HepG2 (cell line): Measurements from ENCODE around the gene PRAC1. TPM values are rescaled to one million over a fixed set of nuclear protein-coding genes. Genes with fewer than 3 reads are reported as not detected.

Experiments
- AGO1 ChIP-seq: fragments of 200-400 bp; formaldehyde crosslinking; IDR thresholded peaks from 2 replicates; pipeline ENCODE4 v1.6.1; 2017; ENCODE audit warnings: mild to moderate bottlenecking, low read depth, low read length, moderate library complexity; ENCODE audit not compliant: poor library complexity, severe bottlenecking
- AHDC1 ChIP-seq: sonication (generic); formaldehyde crosslinking; IDR thresholded peaks from 2 replicates; pipeline ENCODE4 v1.5.1; 2020; ENCODE audit warnings: mild to moderate bottlenecking, missing genetic modification reagents, borderline replicate concordance
- GATA4 ChIP-seq: sonication (generic); IDR thresholded peaks from 2 replicates; pipeline ENCODE4 v1.6.1; 2016; ENCODE audit warnings: antibody characterized with exemption, low read depth, borderline replicate concordance
- GZF1 ChIP-seq: sonication (generic); formaldehyde crosslinking; IDR thresholded peaks from 2 replicates; pipeline ENCODE4 v1.5.1; 2020; ENCODE audit warnings: mild to moderate bottlenecking, missing genetic modification reagents
- HDAC6 ChIP-seq: fragments of 200-600 bp; sonication (generic); IDR thresholded peaks from 2 replicates; pipeline ENCODE4 v1.7.0; 2017; ENCODE audit warnings: mild to moderate bottlenecking, antibody characterized with exemption, low read length, low read depth
- ISL2 ChIP-seq: sonication (generic); formaldehyde crosslinking; IDR thresholded peaks from 2 replicates; pipeline ENCODE4 v1.5.0; 2020; ENCODE audit warnings: missing genetic modification reagents
- JDP2 ChIP-seq: sonication (generic); formaldehyde crosslinking; IDR thresholded peaks from 2 replicates; pipeline ENCODE4 v1.8.1; 2022; ENCODE audit warnings: missing genetic modification reagents, borderline replicate concordance
- NR2F2 ChIP-seq: IDR thresholded peaks from 2 replicates; pipeline ENCODE4 v1.6.1; 2012; ENCODE audit warnings: low read depth, inconsistent platforms, borderline replicate concordance
- NR2F6 ChIP-seq, 2 experiments: IDR thresholded peaks; 2 replicates each; pipeline ENCODE4 v1.6.1; 2016; ENCODE audit warnings: antibody characterized with exemption in 1 of 2, mild to moderate bottlenecking in 1 of 2
- SRF ChIP-seq: IDR thresholded peaks from 2 replicates; pipeline ENCODE4 v1.6.1; 2011; ENCODE audit warnings: mild to moderate bottlenecking, low read depth, low read length, moderate library complexity
- TCF12 ChIP-seq, 2 experiments: fragments of 450-650 bp in 1 of 2; sonication (generic) in 1 of 2; formaldehyde crosslinking in 1 of 2; IDR thresholded peaks; 2 replicates each; pipeline versions ENCODE4 v1.6.1 to v1.8.0; 2017 to 2022; ENCODE audit warnings: antibody characterized with exemption in 1 of 2, mild to moderate bottlenecking in 1 of 2, missing genetic modification reagents in 1 of 2, moderate library complexity in 1 of 2
- TEF ChIP-seq: sonication (generic); formaldehyde crosslinking; IDR thresholded peaks from 2 replicates; pipeline ENCODE4 v1.5.0; 2020; ENCODE audit warnings: missing genetic modification reagents
- THAP8 ChIP-seq: sonication (generic); formaldehyde crosslinking; IDR thresholded peaks from 2 replicates; pipeline ENCODE4 v1.5.1; 2020; ENCODE audit warnings: missing genetic modification reagents, mild to moderate bottlenecking, borderline replicate concordance
- ZFP36 ChIP-seq: fragments of 150-350 bp; IDR thresholded peaks from 2 replicates; pipeline ENCODE4 v1.6.1; 2018; ENCODE audit warnings: borderline replicate concordance, low read length, low read depth; ENCODE audit not compliant: partially characterized antibody
- ZMYM2 ChIP-seq: sonication (generic); formaldehyde crosslinking; IDR thresholded peaks from 2 replicates; pipeline ENCODE4 v1.8.0; 2022; ENCODE audit warnings: mild to moderate bottlenecking, missing genetic modification reagents
- ZNF274 ChIP-seq: sonication (generic); formaldehyde crosslinking; IDR thresholded peaks from 2 replicates; pipeline ENCODE4 v1.5.1; 2020; ENCODE audit warnings: mild to moderate bottlenecking, missing genetic modification reagents
- ZNF496 ChIP-seq: sonication (generic); formaldehyde crosslinking; IDR thresholded peaks from 2 replicates; pipeline ENCODE4 v1.8.1; 2023; ENCODE audit warnings: mild to moderate bottlenecking, moderate library complexity, missing genetic modification reagents; ENCODE audit not compliant: insufficient replicate concordance
- ZNF766 ChIP-seq: sonication (generic); formaldehyde crosslinking; IDR thresholded peaks from 2 replicates; pipeline ENCODE4 v1.5.0; 2020; ENCODE audit warnings: missing genetic modification reagents, borderline replicate concordance
- polyA plus RNA-seq, 8 experiments: library from polyadenylated mRNA; depleted of rRNA in 3 of 8; stranded (reverse) in 7 of 8; unstranded in 1 of 8; fragments of >200 nt; fragmentation: Illumina TruSeq in 4 of 8; extraction: Trizol in 4 of 8; gene quantifications; 2 replicates each; pipeline versions ENCODE4 v1.2.1 to v1.2.3, GENCODE V29; 2011 to 2016; ENCODE audit warnings: low read depth in 4 of 8, missing spikeins in 1 of 8, mixed read lengths in 1 of 8; ENCODE audit not compliant: insufficient read depth in 1 of 8
- total RNA-seq, 5 experiments: library from RNA; depleted of rRNA; stranded (reverse); fragments of >200 nt; fragmentation: Illumina TruSeq; extraction: Trizol; gene quantifications; 2 replicates each; pipeline ENCODE4 v1.2.3, GENCODE V29; 2016; ENCODE audit warnings: low read depth in 1 of 5
- TF ChIP-seq, protein P1 (sequence below): sonication (generic); formaldehyde crosslinking; IDR thresholded peaks from 2 replicates; pipeline ENCODE4 v1.4.0; 2020; ENCODE audit warnings: mild to moderate bottlenecking, missing genetic modification reagents, borderline replicate concordance

PRAC1 gene
- total and polyA plus RNA-seq, 2 of the 13 experiments (the other 11 are each of a cell fraction or from before 2014, with no cell fraction given) = not detected

DNA sequence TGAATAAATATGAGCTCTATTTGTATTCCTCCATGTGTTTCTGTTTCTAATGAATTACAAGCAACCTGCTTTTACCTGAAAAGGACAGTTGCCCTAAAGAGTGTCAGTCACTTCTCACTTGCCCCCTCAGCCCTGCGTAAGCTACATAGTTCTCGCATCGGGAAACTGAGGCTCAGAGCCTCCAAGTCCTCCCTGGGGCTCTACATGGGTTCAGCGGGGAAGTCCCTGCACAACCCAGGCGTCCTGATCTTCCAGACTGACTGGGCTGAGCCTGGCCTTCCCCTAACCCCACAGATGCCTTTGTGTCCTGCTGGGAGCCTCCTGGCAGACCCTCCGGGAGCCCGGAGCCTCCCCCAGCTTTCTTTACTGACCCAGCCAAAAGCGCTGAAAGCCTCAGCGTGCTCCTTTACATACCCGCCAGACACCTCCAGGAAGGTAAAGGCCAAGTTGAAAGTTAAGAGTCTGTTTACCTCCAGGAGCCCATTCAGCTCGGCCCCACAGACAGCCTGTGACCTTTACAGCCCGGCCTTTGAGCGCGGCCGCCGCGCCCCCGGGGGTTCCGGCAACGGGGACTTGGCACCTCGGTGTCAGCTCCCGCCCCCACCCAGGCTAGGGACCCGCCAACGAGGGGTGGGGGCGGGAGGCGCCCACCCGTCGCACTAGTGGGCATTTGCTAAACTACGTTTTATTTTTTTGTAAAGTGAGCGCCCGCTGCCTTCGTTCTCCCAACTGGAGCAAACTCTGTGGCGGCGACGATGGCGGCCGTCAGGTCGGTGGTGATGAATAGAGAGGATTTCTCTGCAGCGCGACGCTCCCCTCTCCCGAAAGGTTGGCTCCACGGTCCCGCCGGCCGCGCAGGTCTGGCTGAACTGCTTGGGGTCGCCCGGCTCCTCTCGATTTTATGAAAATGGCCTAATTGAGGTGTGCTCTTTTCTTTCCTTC is 10.6 kb upstream of the PRAC1 start (continued):
- TF ChIP-seq, protein P1, sequence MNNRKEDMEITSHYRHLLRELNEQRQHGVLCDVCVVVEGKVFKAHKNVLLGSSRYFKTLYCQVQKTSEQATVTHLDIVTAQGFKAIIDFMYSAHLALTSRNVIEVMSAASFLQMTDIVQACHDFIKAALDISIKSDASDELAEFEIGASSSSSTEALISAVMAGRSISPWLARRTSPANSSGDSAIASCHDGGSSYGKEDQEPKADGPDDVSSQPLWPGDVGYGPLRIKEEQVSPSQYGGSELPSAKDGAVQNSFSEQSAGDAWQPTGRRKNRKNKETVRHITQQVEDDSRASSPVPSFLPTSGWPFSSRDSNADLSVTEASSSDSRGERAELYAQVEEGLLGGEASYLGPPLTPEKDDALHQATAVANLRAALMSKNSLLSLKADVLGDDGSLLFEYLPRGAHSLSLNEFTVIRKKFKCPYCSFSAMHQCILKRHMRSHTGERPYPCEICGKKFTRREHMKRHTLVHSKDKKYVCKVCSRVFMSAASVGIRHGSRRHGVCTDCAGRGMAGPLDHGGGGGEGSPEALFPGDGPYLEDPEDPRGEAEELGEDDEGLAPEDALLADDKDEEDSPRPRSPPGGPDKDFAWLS (CRISPR knock-in tag) = no peak
- TF ChIP-seq AGO1 (no peak), ZNF274 (CRISPR knock-in tag) (no peak), ZNF496 (CRISPR knock-in tag) (no peak), TEF (no peak), ZFP36 (no peak), ZMYM2 (CRISPR knock-in tag) (no peak), THAP8 (no peak), GATA4 (no peak), SRF (no peak), AHDC1 (CRISPR knock-in tag) (no peak), ZNF766 (CRISPR knock-in tag) (no peak), GZF1 (CRISPR knock-in tag) (no peak), NR2F2 (no peak; the same call in 1 of the 2 replicates), JDP2 (CRISPR knock-in tag) (no peak), HDAC6 (no peak), NR2F6 (IDR thresholded peaks at IDR 0.05) (no peak), NR2F6 (CRISPR knock-in tag; IDR thresholded peaks at IDR 0.05) (peak; percentile 47), ISL2 (CRISPR knock-in tag) (no peak), TCF12 (IDR thresholded peaks at IDR 0.05) (no peak), TCF12 (CRISPR knock-in tag; IDR thresholded peaks at IDR 0.05) (no peak)
